Upper lobe of right lung (tissue), 1 donor: ENCODE measurements around the gene MYL5. TPM values are rescaled to one million over a fixed set of nuclear protein-coding genes. Genes with fewer than 3 reads are reported as not detected.

Experiments
- ATAC-seq: fragments of 200-7000 bp; cut with Tn5 transposase; one replicate; pipeline ENCODE4 v1.9.1; 2020; ENCODE audit warnings: mild to moderate bottlenecking, moderate library complexity
- DNase-seq: peaks from one replicate; pipeline ENCODE4 v3.0.0-alpha.2; 2020
- H3K27ac ChIP-seq: fragments of 200-600 bp; one replicate; pipeline ENCODE4 v1.8.0; 2022
- H3K27me3 ChIP-seq: fragments of 200-600 bp; one replicate; pipeline ENCODE4 v1.8.0; 2022; ENCODE audit warnings: mild to moderate bottlenecking
- H3K36me3 ChIP-seq: fragments of 200-600 bp; one replicate; pipeline ENCODE4 v1.8.0; 2022
- H3K4me1 ChIP-seq: fragments of 200-600 bp; one replicate; pipeline ENCODE4 v1.8.0; 2022
- H3K4me3 ChIP-seq: fragments of 200-600 bp; one replicate; pipeline ENCODE4 v1.8.0; 2022; ENCODE audit warnings: mild to moderate bottlenecking
- H3K9me3 ChIP-seq: fragments of 200-600 bp; one replicate; pipeline ENCODE4 v1.8.0; 2022
- intact Hi-C: fragments of 100-400 bp; cut with DNase I; formaldehyde crosslinking; loops from one replicate; pipeline ENCODE4 v1.11.0; 2022
- total RNA-seq: library from RNA; stranded (reverse); fragmentation: NEBNext Ultra II Directional; extraction: Animal tissue kit (Norgen Biotek cat#: 25700); gene quantifications from one replicate; pipeline ENCODE4 v1.2.1, GENCODE V29; 2021
- TF ChIP-seq, protein P1 (sequence below): fragments of 200-600 bp; IDR thresholded peaks from one replicate; pipeline ENCODE4 v1.8.0; 2022; ENCODE audit warnings: antibody characterized with exemption
- donor health status: DM: no; HTN: yes; CAD: no; lungs with severe emphysema.

MYL5 gene
- total RNA-seq, 1 donor from 2014 or later: 9.7 TPM

DNA sequence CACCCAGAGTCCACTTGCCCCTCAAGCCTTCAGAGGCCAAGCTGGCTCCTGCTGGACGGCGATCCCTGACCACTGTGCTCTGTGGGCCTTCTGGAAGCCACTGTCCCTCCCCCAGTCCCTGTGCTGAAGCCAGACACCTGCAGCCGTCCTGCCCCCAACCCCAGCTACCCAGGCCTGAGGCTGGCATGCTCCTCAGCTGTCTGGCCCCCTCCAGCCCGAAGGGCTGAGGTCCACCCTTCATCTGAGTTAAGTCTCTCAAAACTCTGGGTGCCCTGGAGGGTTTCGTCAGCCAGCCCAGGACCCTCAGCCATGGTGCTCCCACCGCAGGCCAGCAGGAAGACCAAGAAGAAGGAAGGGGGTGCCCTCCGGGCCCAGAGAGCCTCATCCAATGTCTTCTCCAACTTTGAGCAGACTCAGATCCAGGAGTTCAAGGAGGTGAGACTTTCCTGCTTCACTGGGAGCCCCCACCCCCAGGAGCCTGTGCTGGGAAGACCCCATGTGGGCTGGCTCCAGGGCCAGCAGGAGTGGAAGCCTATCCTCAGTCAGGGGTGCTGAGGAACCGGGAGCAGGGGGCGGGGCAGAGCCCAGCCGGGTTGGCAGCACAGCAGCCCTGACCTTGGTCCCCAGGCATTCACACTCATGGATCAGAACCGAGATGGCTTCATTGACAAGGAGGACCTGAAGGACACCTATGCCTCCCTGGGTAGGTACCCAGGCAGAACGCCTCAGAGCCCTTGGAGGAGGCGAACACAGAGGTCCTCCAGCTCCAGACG lies 4.2 kb downstream of the MYL5 start:
- Histone ChIP-seq H3K27ac (no peak overlapping the region), H3K9me3 (no peaks in the 10 kb centered on the region), H3K27me3 (no peaks in the 10 kb centered on the region), H3K36me3 (no peaks in the 10 kb centered on the region), H3K4me1 (peaks cover 22% of the 10 kb centered on the region), H3K4me3 (no peak overlapping the region)
- ATAC-seq (no peak), DNase-seq (no peak)
- TF ChIP-seq, protein P1, sequence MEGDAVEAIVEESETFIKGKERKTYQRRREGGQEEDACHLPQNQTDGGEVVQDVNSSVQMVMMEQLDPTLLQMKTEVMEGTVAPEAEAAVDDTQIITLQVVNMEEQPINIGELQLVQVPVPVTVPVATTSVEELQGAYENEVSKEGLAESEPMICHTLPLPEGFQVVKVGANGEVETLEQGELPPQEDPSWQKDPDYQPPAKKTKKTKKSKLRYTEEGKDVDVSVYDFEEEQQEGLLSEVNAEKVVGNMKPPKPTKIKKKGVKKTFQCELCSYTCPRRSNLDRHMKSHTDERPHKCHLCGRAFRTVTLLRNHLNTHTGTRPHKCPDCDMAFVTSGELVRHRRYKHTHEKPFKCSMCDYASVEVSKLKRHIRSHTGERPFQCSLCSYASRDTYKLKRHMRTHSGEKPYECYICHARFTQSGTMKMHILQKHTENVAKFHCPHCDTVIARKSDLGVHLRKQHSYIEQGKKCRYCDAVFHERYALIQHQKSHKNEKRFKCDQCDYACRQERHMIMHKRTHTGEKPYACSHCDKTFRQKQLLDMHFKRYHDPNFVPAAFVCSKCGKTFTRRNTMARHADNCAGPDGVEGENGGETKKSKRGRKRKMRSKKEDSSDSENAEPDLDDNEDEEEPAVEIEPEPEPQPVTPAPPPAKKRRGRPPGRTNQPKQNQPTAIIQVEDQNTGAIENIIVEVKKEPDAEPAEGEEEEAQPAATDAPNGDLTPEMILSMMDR: no peak
- intact Hi-C loops: no loop called here

DNA sequence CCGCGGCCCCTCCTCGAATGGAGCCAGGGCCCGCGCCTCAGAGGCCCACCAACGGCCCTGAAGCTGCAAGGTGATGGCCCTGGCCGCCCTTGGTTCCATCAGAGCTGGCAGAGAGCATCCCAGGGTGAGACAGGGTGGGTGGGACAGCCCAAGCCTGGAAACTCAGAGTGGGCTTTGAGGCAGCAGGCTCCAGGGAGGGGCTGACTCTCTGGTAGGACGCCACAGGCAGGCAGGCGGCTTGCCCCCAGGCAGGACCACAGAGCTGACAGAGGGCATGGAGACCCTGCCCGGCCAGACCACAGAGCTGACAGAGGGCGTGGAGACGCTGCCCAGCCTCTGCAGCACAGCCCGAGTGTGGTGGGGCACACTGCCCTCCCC lies 4.8 kb downstream of the MYL5 start:
- no peak for DNase-seq
- ATAC-seq: no peak
- H3K9me3 ChIP-seq: no peaks in the 10 kb centered on the region
- H3K27ac ChIP-seq: no peak overlapping the region
- no peaks in the 10 kb centered on the region for H3K36me3 ChIP-seq
- H3K4me3 ChIP-seq: no peak overlapping the region
- H3K27me3 ChIP-seq: no peaks in the 10 kb centered on the region
- intact Hi-C loops: no loop called here
- peaks cover 26% of the 10 kb centered on the region for H3K4me1 ChIP-seq
- TF ChIP-seq, protein P1: no peak

DNA sequence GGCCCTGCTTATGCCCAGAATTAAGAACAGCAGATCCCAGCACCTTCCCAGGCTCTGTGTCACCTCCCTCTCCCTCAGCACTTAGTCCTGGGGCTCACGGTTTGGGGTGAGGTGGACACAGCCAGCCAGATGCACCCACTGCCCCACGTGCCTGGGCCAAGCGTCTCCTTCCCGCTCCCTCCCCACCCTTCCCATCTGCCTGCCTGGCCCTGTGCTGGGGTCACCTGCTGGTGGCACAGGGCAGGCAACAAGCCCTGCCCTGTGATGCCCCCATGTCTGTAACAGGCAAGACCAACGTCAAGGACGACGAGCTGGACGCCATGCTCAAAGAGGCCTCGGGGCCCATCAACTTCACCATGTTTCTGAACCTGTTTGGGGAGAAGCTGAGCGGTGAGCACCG lies 5.3 kb downstream of the MYL5 start:
- Histone ChIP-seq H3K9me3 (no peaks in the 10 kb centered on the region), H3K27ac (no peak overlapping the region), H3K4me3 (no peak overlapping the region), H3K4me1 (peaks cover 26% of the 10 kb centered on the region), H3K36me3 (no peaks in the 10 kb centered on the region), H3K27me3 (no peaks in the 10 kb centered on the region)
- intact Hi-C loops: no loop called here
- TF ChIP-seq, protein P1: no peak
- DNase-seq (no peak), ATAC-seq (no peak)

DNA sequence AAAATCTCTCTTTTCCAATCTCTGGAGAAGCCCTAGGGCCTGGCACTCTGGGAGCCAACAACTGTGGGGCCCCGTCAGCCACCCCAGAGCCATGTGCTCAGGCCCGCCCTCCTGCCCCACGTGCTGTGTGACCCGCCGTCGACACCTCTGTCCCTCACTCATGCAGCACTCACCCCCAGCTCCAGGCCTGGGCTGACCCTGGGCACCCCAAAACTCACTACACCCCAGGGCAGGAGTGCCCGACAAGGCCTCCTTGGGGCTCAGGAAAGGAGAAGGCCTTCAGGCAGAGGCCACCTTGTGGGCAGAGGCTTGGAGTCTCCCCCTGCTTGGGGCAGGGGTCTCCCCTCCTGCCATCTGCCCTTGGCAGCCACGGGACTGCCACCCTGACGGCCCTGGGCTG lies 5.7 kb downstream of the MYL5 start:
- ATAC-seq (no peak), DNase-seq (no peak)
- Histone ChIP-seq H3K9me3 (no peaks in the 10 kb centered on the region), H3K4me1 (peaks cover 24% of the 10 kb centered on the region), H3K4me3 (no peak overlapping the region), H3K27ac (no peak overlapping the region), H3K36me3 (no peaks in the 10 kb centered on the region), H3K27me3 (no peaks in the 10 kb centered on the region)
- intact Hi-C loops: no loop called here
- TF ChIP-seq, protein P1: no peak

DNA sequence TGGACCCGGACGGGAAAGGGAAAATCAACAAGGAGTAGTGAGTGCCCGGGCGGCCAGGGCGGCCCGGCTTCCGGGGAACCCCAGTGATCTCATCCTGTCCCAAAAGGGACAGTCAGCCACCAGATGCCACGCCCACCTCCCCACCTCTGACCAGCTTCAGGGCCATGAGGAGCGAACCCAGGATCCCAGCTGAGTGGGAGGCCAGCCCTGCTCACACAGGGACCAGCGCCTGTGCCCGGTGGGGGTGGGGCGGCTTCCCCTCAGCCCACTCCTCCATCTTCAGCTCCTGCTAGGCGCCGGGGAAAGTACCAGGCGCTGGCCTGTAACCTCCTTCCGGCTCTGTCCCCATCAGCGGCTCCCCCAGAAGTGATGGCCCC lies 6.2 kb downstream of the MYL5 start:
- peak; percentile 1 for ATAC-seq
- H3K27ac ChIP-seq: no peak overlapping the region
- no peaks in the 10 kb centered on the region for H3K9me3 ChIP-seq
- no peaks in the 10 kb centered on the region for H3K27me3 ChIP-seq
- H3K4me3 ChIP-seq: peak overlapping the region; percentile 60
- no peaks in the 10 kb centered on the region for H3K36me3 ChIP-seq
- DNase-seq: peak; percentile 74
- TF ChIP-seq, protein P1: no peak
- intact Hi-C loops: no loop called here
- H3K4me1 ChIP-seq: peaks cover 19% of the 10 kb centered on the region
